HG03558 (cell line): Measurements from ENCODE around the gene SAMD4A.

Source experiments
- ATAC-seq: cut with Tn5 transposase; IDR thresholded peaks from one replicate; pipeline ENCODE4 v1.9.1; 2021; ENCODE audit warnings: moderate number of reproducible peaks; ENCODE audit not compliant: unreplicated experiment; ENCODE audit errors: extremely low read depth

The SAMD4A gene

DNA sequence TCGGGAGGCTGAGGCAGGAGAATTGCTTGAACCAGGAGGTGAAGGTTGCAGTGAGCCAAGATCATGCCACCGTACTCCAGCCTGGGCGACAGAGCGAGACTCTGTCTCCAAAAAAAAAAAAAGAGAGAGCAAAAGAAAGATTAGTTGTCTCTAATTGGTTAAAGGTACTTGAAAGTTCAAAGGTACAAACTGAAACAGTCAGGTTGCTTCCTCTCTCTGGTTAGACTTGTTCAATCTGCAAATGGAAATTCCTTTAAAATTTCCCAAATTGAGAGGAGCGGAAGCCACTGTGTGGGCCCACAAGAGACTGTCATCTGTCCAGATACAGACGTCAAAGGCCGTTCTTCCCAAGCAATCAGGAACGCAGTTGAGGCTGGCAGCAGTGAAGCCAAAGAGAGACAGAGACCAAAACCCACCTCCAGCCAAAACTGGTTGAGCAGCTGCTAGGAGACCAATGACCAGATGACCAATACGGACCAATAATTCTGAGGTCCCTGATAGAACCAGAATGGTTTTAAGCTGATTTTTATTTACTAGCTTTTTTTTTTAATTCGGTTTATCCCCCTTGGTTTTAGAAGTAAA is 272.1 kb downstream of the SAMD4A start:
- no peak for ATAC-seq

GRCh38 chr14:54839701-54840119 is 272.8 kb downstream of the SAMD4A start:
- ATAC-seq = no peak

DNA sequence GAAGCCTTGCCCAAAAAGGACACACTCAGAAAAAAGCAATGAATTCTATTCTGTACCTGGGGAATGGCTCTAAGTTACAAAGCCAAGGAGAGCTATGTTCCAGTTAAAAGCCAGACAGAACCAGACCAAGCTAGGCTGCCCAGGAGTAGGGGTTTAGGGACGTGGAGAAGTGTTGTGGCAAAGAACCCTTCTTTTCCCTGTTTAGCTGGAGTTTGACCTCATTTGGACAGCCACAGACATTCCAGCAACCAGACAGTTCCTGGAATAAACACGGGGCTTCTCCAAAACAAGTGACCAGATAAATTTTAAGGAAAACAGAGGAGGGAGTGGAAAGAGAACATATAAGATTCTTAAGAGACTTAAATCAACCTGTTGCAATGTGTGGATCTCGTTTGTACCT is 273.4 kb downstream of the SAMD4A start:
- no peak for ATAC-seq

- ATAC-seq = no peak
These were observed 273.9 kb downstream of the SAMD4A start for GRCh38 chr14:54840798-54841197.
